OCI-LY1 (cell line): Measurements from ENCODE around the gene ENDOD1.

Experiments used
- H2AFZ ChIP-seq: fragments of 200-600 bp; sonication (generic), shearing (Covaris generic); 2 replicates; pipeline ENCODE4 v1.6.0; 2014; ENCODE audit warnings: antibody characterized with exemption, mild to moderate bottlenecking, low read length
- H3F3A ChIP-seq: fragments of 200-600 bp; sonication (generic), shearing (Covaris generic); 2 replicates; pipeline ENCODE4 v1.6.0; 2014; ENCODE audit warnings: mild to moderate bottlenecking, antibody characterized with exemption, low read length, moderate library complexity; ENCODE audit not compliant: insufficient read depth
- H3K27ac ChIP-seq: fragments of 200-600 bp; sonication (generic); 2 replicates; pipeline ENCODE4 v1.5.1; 2014; ENCODE audit warnings: low read length, mixed run types, mild to moderate bottlenecking, low read depth; ENCODE audit not compliant: poor library complexity, severe bottlenecking
- H3K27me3 ChIP-seq: fragments of 200-600 bp; sonication (generic); 2 replicates; pipeline ENCODE4 v1.6.0; 2014; ENCODE audit warnings: antibody characterized with exemption, mild to moderate bottlenecking, low read length, moderate library complexity; ENCODE audit not compliant: insufficient read depth
- H3K36me3 ChIP-seq: fragments of 200-600 bp; sonication (generic); 2 replicates; pipeline ENCODE4 v1.6.1; 2014; ENCODE audit warnings: mild to moderate bottlenecking, antibody characterized with exemption, low read length, moderate library complexity, mixed read lengths; ENCODE audit not compliant: insufficient read depth
- H3K4me1 ChIP-seq: fragments of 200-600 bp; sonication (generic); 2 replicates; pipeline ENCODE4 v1.5.1; 2014; ENCODE audit warnings: mild to moderate bottlenecking, low read length, moderate library complexity; ENCODE audit not compliant: insufficient read depth, severe bottlenecking
- H3K4me2 ChIP-seq: fragments of 200-600 bp; sonication (generic), shearing (Covaris generic); 2 replicates; pipeline ENCODE4 v1.6.1; 2014; ENCODE audit warnings: low read length
- H3K4me3 ChIP-seq: fragments of 200-600 bp; sonication (generic); 2 replicates; pipeline ENCODE4 v1.5.1; 2014; ENCODE audit warnings: low read length, low read depth, mild to moderate bottlenecking, mixed read lengths; ENCODE audit not compliant: poor library complexity, severe bottlenecking
- H3K79me2 ChIP-seq: fragments of 200-600 bp; shearing (Covaris generic); 2 replicates; pipeline ENCODE4 v1.6.1; 2016; ENCODE audit warnings: mixed run types, low read length, mixed read lengths; ENCODE audit not compliant: insufficient read depth
- H3K9ac ChIP-seq: fragments of 200-600 bp; sonication (generic), shearing (Covaris generic); 2 replicates; pipeline ENCODE4 v1.6.1; 2014; ENCODE audit warnings: mild to moderate bottlenecking, low read length, mixed read lengths
- H3K9me2 ChIP-seq: fragments of 200-600 bp; sonication (generic), shearing (Covaris generic); 2 replicates; pipeline ENCODE4 v1.6.1; 2014; ENCODE audit warnings: low read depth, mild to moderate bottlenecking, low read length, mixed read lengths
- H3K9me3 ChIP-seq: fragments of 200-600 bp; shearing (Covaris generic); 2 replicates; pipeline ENCODE4 v1.6.1; 2014; ENCODE audit warnings: low read length, mixed read lengths
- H4K20me1 ChIP-seq: fragments of 200-600 bp; sonication (generic), shearing (Covaris generic); 2 replicates; pipeline ENCODE4 v1.6.0; 2016; ENCODE audit warnings: mild to moderate bottlenecking, low read length; ENCODE audit not compliant: insufficient read depth
- CTCF ChIP-seq: fragments of 200-600 bp; sonication (generic), shearing (Covaris generic); IDR thresholded peaks from 2 replicates; pipeline ENCODE4 v1.5.1; 2017; ENCODE audit warnings: mild to moderate bottlenecking, antibody characterized with exemption, low read length, moderate library complexity, mixed read lengths
- EZH2 ChIP-seq: fragments of 200-600 bp; sonication (generic), shearing (Covaris generic); IDR thresholded peaks from 2 replicates; pipeline ENCODE4 v1.8.0; 2017; ENCODE audit warnings: borderline replicate concordance, mixed run types, mild to moderate bottlenecking, antibody characterized with exemption, low read length, moderate library complexity, mixed read lengths

Gene ENDOD1

GRCh38 chr11:95111923-95112540, 22.4 kb downstream of the ENDOD1 start:
- 0 out of 2 replicates have a peak, but pooled peaks cover 5% of the 10 kb centered on the region for H3K27me3 ChIP-seq
- H4K20me1 ChIP-seq: no peaks in the 10 kb centered on the region
- H3K4me3 ChIP-seq: no peak overlapping the region
- no peaks in the 10 kb centered on the region for H3K9me2 ChIP-seq
- no peaks in the 10 kb centered on the region for H3K4me1 ChIP-seq
- H3F3A ChIP-seq: no peaks in the 10 kb centered on the region
- no peaks in the 10 kb centered on the region for H3K36me3 ChIP-seq
- H2AFZ ChIP-seq: no peak overlapping the region
- H3K9ac ChIP-seq: no peak overlapping the region
- H3K4me2 ChIP-seq: no peak overlapping the region
- H3K9me3 ChIP-seq: no peaks in the 10 kb centered on the region
- H3K79me2 ChIP-seq: no peaks in the 10 kb centered on the region
- no peak for TF ChIP-seq CTCF
- TF ChIP-seq EZH2: no peak
- H3K27ac ChIP-seq: no peak overlapping the region

- Histone ChIP-seq H3K4me3 (no peak overlapping the region), H3K9me3 (no peaks in the 10 kb centered on the region), H3K4me2 (no peak overlapping the region), H3K79me2 (no peaks in the 10 kb centered on the region), H3K4me1 (no peaks in the 10 kb centered on the region), H3K9ac (no peak overlapping the region), H2AFZ (no peak overlapping the region), H3K27me3 (no peaks in the 10 kb centered on the region), H3K9me2 (no peaks in the 10 kb centered on the region), H4K20me1 (no peaks in the 10 kb centered on the region), H3K27ac (no peak overlapping the region), H3K36me3 (no peaks in the 10 kb centered on the region), H3F3A (no peaks in the 10 kb centered on the region)
- no peak for TF ChIP-seq EZH2
- TF ChIP-seq CTCF: no peak
Observed at GRCh38 chr11:95115597-95115996, 26.0 kb downstream of the ENDOD1 start.

GRCh38 chr11:95119361-95120060, 29.9 kb downstream of the ENDOD1 start:
- H3K4me1 ChIP-seq: no peaks in the 10 kb centered on the region
- H2AFZ ChIP-seq: no peak overlapping the region
- H3F3A ChIP-seq: no peaks in the 10 kb centered on the region
- no peaks in the 10 kb centered on the region for H4K20me1 ChIP-seq
- no peaks in the 10 kb centered on the region for H3K9me3 ChIP-seq
- H3K9ac ChIP-seq: no peak overlapping the region
- TF ChIP-seq EZH2 (no peak), CTCF (no peak)
- no peak overlapping the region for H3K4me2 ChIP-seq
- H3K27me3 ChIP-seq: no peaks in the 10 kb centered on the region
- no peaks in the 10 kb centered on the region for H3K9me2 ChIP-seq
- H3K79me2 ChIP-seq: no peaks in the 10 kb centered on the region
- no peak overlapping the region for H3K4me3 ChIP-seq
- H3K27ac ChIP-seq: no peak overlapping the region
- H3K36me3 ChIP-seq: no peaks in the 10 kb centered on the region
